HEK293 (cell line): ENCODE results near the gene CIRBP.

Experiments used
- BCL11A ChIP-seq: fragments of 450-650 bp; formaldehyde crosslinking; IDR thresholded peaks from 2 replicates; pipeline ENCODE4 v1.5.1; 2016; ENCODE audit warnings: low read depth, missing biosample characterization, missing genetic modification characterization
- GLIS1 ChIP-seq: fragments of 450-650 bp; formaldehyde crosslinking; IDR thresholded peaks from 2 replicates; pipeline ENCODE4 v1.5.1; 2016; ENCODE audit warnings: missing biosample characterization, missing genetic modification characterization
- KLF8 ChIP-seq: fragments of 450-650 bp; formaldehyde crosslinking; IDR thresholded peaks from 2 replicates; pipeline ENCODE4 v1.5.1; 2016; ENCODE audit warnings: missing biosample characterization, missing genetic modification characterization
- MYNN ChIP-seq: fragments of 450-650 bp; formaldehyde crosslinking; IDR thresholded peaks from 2 replicates; pipeline ENCODE4 v1.5.1; 2016; ENCODE audit warnings: missing biosample characterization, missing genetic modification characterization, borderline replicate concordance
- PRDM10 ChIP-seq: fragments of 450-650 bp; formaldehyde crosslinking; IDR thresholded peaks from 2 replicates; pipeline ENCODE4 v1.5.1; 2016; ENCODE audit warnings: missing biosample characterization, missing genetic modification characterization
- RBAK ChIP-seq: fragments of 450-650 bp; formaldehyde crosslinking; IDR thresholded peaks from 2 replicates; pipeline ENCODE4 v1.5.1; 2016; ENCODE audit warnings: missing biosample characterization, missing genetic modification characterization
- REPIN1 ChIP-seq: fragments of 450-650 bp; formaldehyde crosslinking; IDR thresholded peaks from 2 replicates; pipeline ENCODE4 v1.5.1; 2017; ENCODE audit warnings: missing biosample characterization, missing genetic modification characterization, low read depth
- TRIM28 ChIP-seq: IDR thresholded peaks from 2 replicates; pipeline ENCODE4 v1.6.1; 2011; ENCODE audit warnings: low read length, control low read depth, borderline replicate concordance
- YY2 ChIP-seq: fragments of 450-650 bp; formaldehyde crosslinking; IDR thresholded peaks from 2 replicates; pipeline ENCODE4 v1.5.1; 2016; ENCODE audit warnings: missing biosample characterization, missing genetic modification characterization
- ZBTB17 ChIP-seq: fragments of 450-650 bp; formaldehyde crosslinking; IDR thresholded peaks from 2 replicates; pipeline ENCODE4 v1.5.1; 2016; ENCODE audit warnings: missing biosample characterization, missing genetic modification characterization
- ZBTB20 ChIP-seq: fragments of 450-650 bp; formaldehyde crosslinking; IDR thresholded peaks from 2 replicates; pipeline ENCODE4 v1.5.1; 2016; ENCODE audit warnings: missing biosample characterization, missing genetic modification characterization
- ZBTB44 ChIP-seq: fragments of 450-650 bp; IDR thresholded peaks from 2 replicates; pipeline ENCODE4 v1.5.1; 2018; ENCODE audit warnings: missing biosample characterization, mild to moderate bottlenecking, missing genetic modification characterization
- ZBTB48 ChIP-seq: fragments of 450-650 bp; formaldehyde crosslinking; IDR thresholded peaks from 2 replicates; pipeline ENCODE4 v1.5.1; 2016; ENCODE audit warnings: missing biosample characterization, missing genetic modification characterization
- ZFP37 ChIP-seq: fragments of 450-650 bp; formaldehyde crosslinking; IDR thresholded peaks from 2 replicates; pipeline ENCODE4 v1.5.1; 2016; ENCODE audit warnings: missing biosample characterization, missing genetic modification characterization
- ZNF121 ChIP-seq: fragments of 450-650 bp; formaldehyde crosslinking; IDR thresholded peaks from 2 replicates; pipeline ENCODE4 v1.5.1; 2016; ENCODE audit warnings: missing biosample characterization, missing genetic modification characterization
- ZNF132 ChIP-seq: fragments of 450-650 bp; formaldehyde crosslinking; IDR thresholded peaks from 2 replicates; pipeline ENCODE4 v1.5.1; 2017; ENCODE audit warnings: missing biosample characterization, missing genetic modification characterization, borderline replicate concordance
- ZNF174 ChIP-seq: fragments of 450-650 bp; formaldehyde crosslinking; IDR thresholded peaks from 2 replicates; pipeline ENCODE4 v1.5.0; 2017; ENCODE audit warnings: missing biosample characterization, mild to moderate bottlenecking, missing genetic modification characterization
- ZNF19 ChIP-seq: fragments of 450-650 bp; formaldehyde crosslinking; IDR thresholded peaks from 2 replicates; pipeline ENCODE4; 2016; ENCODE audit warnings: missing biosample characterization, missing genetic modification characterization, low read depth
- ZNF211 ChIP-seq: fragments of 450-650 bp; formaldehyde crosslinking; IDR thresholded peaks from 2 replicates; pipeline ENCODE4 v1.5.1; 2016; ENCODE audit warnings: low read depth, missing biosample characterization, missing genetic modification characterization
- ZNF214 ChIP-seq: fragments of 450-650 bp; formaldehyde crosslinking; IDR thresholded peaks from 2 replicates; pipeline ENCODE4 v1.5.1; 2017; ENCODE audit warnings: missing biosample characterization, mild to moderate bottlenecking, missing genetic modification characterization, borderline replicate concordance
- ZNF266 ChIP-seq: fragments of 450-650 bp; formaldehyde crosslinking; IDR thresholded peaks from 2 replicates; pipeline ENCODE4 v1.5.1; 2016; ENCODE audit warnings: missing biosample characterization, missing genetic modification characterization, low read depth
- ZNF274 ChIP-seq, 2 experiments: fragments of 200-500 bp in 1 of 2; fragments of 450-650 bp in 1 of 2; sonication (Bioruptor generic) in 1 of 2; formaldehyde crosslinking in 1 of 2; IDR thresholded peaks; 2 replicates each; pipeline versions ENCODE4 v1.5.1 to v1.6.1; 2014 to 2016; ENCODE audit warnings: borderline replicate concordance in 1 of 2, inconsistent platforms in 1 of 2, low read length in 1 of 2, missing biosample characterization in 1 of 2, missing genetic modification characterization in 1 of 2
- ZNF324 ChIP-seq: fragments of 450-650 bp; formaldehyde crosslinking; IDR thresholded peaks from 2 replicates; pipeline ENCODE4 v1.5.1; 2016; ENCODE audit warnings: missing biosample characterization, missing genetic modification characterization
- ZNF350 ChIP-seq: fragments of 450-650 bp; formaldehyde crosslinking; IDR thresholded peaks from 2 replicates; pipeline ENCODE4 v1.5.0; 2017; ENCODE audit warnings: missing biosample characterization, mild to moderate bottlenecking, missing genetic modification characterization
- ZNF488 ChIP-seq: fragments of 450-650 bp; formaldehyde crosslinking; IDR thresholded peaks from 2 replicates; pipeline ENCODE4 v1.5.1; 2016; ENCODE audit warnings: missing biosample characterization, missing genetic modification characterization
- ZNF544 ChIP-seq: fragments of 450-650 bp; formaldehyde crosslinking; IDR thresholded peaks from 2 replicates; pipeline ENCODE4 v1.5.0; 2017; ENCODE audit warnings: missing biosample characterization, missing genetic modification characterization
- ZNF555 ChIP-seq: fragments of 450-650 bp; formaldehyde crosslinking; conservative IDR thresholded peaks from 2 replicates; pipeline ENCODE4 v1.5.1; 2017; ENCODE audit warnings: missing biosample characterization, mild to moderate bottlenecking, missing genetic modification characterization, inconsistent platforms
- ZNF639 ChIP-seq: fragments of 450-650 bp; formaldehyde crosslinking; IDR thresholded peaks from 2 replicates; pipeline ENCODE4 v1.5.1; 2016; ENCODE audit warnings: missing biosample characterization, missing genetic modification characterization
- ZNF645 ChIP-seq: fragments of 450-650 bp; formaldehyde crosslinking; IDR thresholded peaks from 2 replicates; pipeline ENCODE4; 2016; ENCODE audit warnings: missing biosample characterization, missing genetic modification characterization
- ZNF670 ChIP-seq: fragments of 450-650 bp; formaldehyde crosslinking; IDR thresholded peaks from 2 replicates; pipeline ENCODE4 v1.5.1; 2016; ENCODE audit warnings: missing biosample characterization, missing genetic modification characterization, low read depth
- ZNF707 ChIP-seq: fragments of 450-650 bp; formaldehyde crosslinking; IDR thresholded peaks from 2 replicates; pipeline ENCODE4 v1.5.1; 2016; ENCODE audit warnings: missing biosample characterization, missing genetic modification characterization
- ZXDB ChIP-seq: fragments of 450-650 bp; formaldehyde crosslinking; IDR thresholded peaks from 2 replicates; pipeline ENCODE4 v1.5.1; 2016; ENCODE audit warnings: missing biosample characterization, missing genetic modification characterization

The CIRBP gene

GRCh38 chr19:1274852-1275259 lies 5.7 kb downstream of the CIRBP start (continued):
- no peak for TF ChIP-seq ZNF214 (tag by site-specific recombination)
- no peak for TF ChIP-seq ZNF555 (tag by site-specific recombination)
- TF ChIP-seq ZFP37 (tag by site-specific recombination), result peak; percentile 86
- peak; percentile 82 for TF ChIP-seq ZXDB (tag by site-specific recombination)
- peak; percentile 91; the same call in 1 of the 2 replicates for TF ChIP-seq ZNF324
- no peak for TF ChIP-seq ZNF174
- TF ChIP-seq ZNF707 (tag by site-specific recombination), result no peak
- TF ChIP-seq MYNN, result no peak
- peak; percentile 61; the same call in 1 of the 2 replicates for TF ChIP-seq ZNF639 (tag by site-specific recombination)
- no peak for TF ChIP-seq ZNF274 (IDR thresholded peaks at IDR 0.05; ENCODE audit: low read length)
- no peak for TF ChIP-seq ZNF274 (tag by site-specific recombination; IDR thresholded peaks at IDR 0.05; ENCODE audit: borderline replicate concordance)
- no peak for TF ChIP-seq ZNF211 (tag by site-specific recombination)
- TF ChIP-seq ZBTB44 (tag by site-specific recombination), result no peak
- no peak for TF ChIP-seq ZNF19 (tag by site-specific recombination)
- no peak for TF ChIP-seq TRIM28
- TF ChIP-seq BCL11A, result peak; percentile 82; the same call in 1 of the 2 replicates
- TF ChIP-seq ZNF266, result no peak
- TF ChIP-seq ZNF488, result 0 out of 2 replicates have a peak, but pooled peaks have one; percentile 20
- no peak for TF ChIP-seq YY2
- TF ChIP-seq ZNF645, result no peak
- TF ChIP-seq ZNF350, result no peak
- peak; percentile 91; the same call in 1 of the 2 replicates for TF ChIP-seq ZBTB17
- TF ChIP-seq ZNF121 (tag by site-specific recombination), result peak; percentile 68
- TF ChIP-seq ZBTB48 (tag by site-specific recombination), result no peak; the same call in 1 of the 2 replicates
- peak; percentile 100 for TF ChIP-seq ZBTB20 (tag by site-specific recombination)
- TF ChIP-seq ZNF544 (tag by site-specific recombination), result no peak
- TF ChIP-seq ZNF132 (tag by site-specific recombination), result no peak
- TF ChIP-seq GLIS1 (tag by site-specific recombination), result no peak; the same call in none of the 2 replicates
- no peak for TF ChIP-seq ZNF670 (tag by site-specific recombination)
- TF ChIP-seq KLF8 (tag by site-specific recombination), result peak; percentile 91; the same call in 1 of the 2 replicates
- peak; percentile 31; the same call in 1 of the 2 replicates for TF ChIP-seq PRDM10 (tag by site-specific recombination)
- no peak for TF ChIP-seq RBAK (tag by site-specific recombination)
- no peak for TF ChIP-seq REPIN1 (tag by site-specific recombination)
